Effector memory CD4-positive, alpha-beta T cell (primary cell): ENCODE data around the gene IQCF2.
"Not testable (repeated sequence)": the region's sequence is repeated elsewhere in the genome, so short reads cannot be mapped to it uniquely, and the experiment has no call there.

Experiments
- DNase-seq, 3 donors: peaks; one replicate each; pipeline ENCODE4 v3.0.0-alpha.2; 2020
- H3K27ac ChIP-seq: 2 replicates; pipeline ENCODE4 v1.7.0; 2013; ENCODE audit warnings: mild to moderate bottlenecking, low read length, moderate library complexity; ENCODE audit not compliant: insufficient read depth, poor library complexity, severe bottlenecking
- H3K27me3 ChIP-seq: replicated peaks from 2 replicates; pipeline ENCODE4 v1.7.0; 2013; ENCODE audit warnings: mild to moderate bottlenecking, low read length; ENCODE audit not compliant: insufficient read depth, control insufficient read depth, poor library complexity, severe bottlenecking
- H3K36me3 ChIP-seq: 2 replicates; pipeline ENCODE4 v1.7.0; 2013; ENCODE audit warnings: mild to moderate bottlenecking, low read length, moderate library complexity; ENCODE audit not compliant: control insufficient read depth, insufficient read depth
- H3K4me1 ChIP-seq: 2 replicates; pipeline ENCODE4 v1.7.0; 2013; ENCODE audit warnings: low read length, mild to moderate bottlenecking; ENCODE audit not compliant: control insufficient read depth, insufficient read depth, poor library complexity, severe bottlenecking
- H3K4me3 ChIP-seq: 2 replicates; pipeline ENCODE4 v1.7.0; 2013; ENCODE audit warnings: low read length, low read depth, mild to moderate bottlenecking; ENCODE audit not compliant: insufficient read depth, poor library complexity, severe bottlenecking
- H3K9me3 ChIP-seq: 2 replicates; pipeline ENCODE4 v1.7.0; 2013; ENCODE audit warnings: mild to moderate bottlenecking, low read length, moderate library complexity; ENCODE audit not compliant: control insufficient read depth

Gene IQCF2

DNA sequence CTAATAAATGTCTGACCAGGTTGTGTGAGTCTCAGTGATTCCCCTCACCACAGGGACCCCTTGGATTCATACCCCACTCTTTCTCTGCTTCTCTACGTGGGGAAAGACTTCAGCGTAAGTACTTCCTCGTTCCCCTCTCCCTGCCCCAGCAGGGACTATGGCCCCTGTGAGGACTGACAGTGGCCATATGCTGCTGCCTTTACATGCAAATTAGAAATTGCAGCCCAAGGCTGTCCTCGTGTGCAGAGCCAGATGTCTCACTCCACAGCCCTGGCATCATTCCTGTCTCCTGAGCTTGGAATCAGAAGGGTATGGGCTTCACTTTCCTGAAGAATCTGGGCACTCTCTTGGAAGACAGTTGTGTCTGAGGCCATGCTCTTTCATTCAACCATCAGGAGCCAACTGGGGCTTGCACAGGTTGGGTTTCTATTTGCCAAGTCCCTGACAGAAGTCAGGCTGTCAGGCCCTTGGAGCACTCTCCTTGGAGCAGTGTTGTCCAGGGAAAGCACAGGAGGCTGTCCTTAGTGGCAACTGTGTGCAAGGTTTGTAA lies 30.5 kb upstream of the IQCF2 start:
- no peaks in the 10 kb centered on the region for H3K4me1 ChIP-seq
- no peak for DNase-seq
- H3K4me3 ChIP-seq = no peak overlapping the region
- no peaks in the 10 kb centered on the region for H3K9me3 ChIP-seq
- H3K27ac ChIP-seq = no peak overlapping the region
- H3K27me3 ChIP-seq = no peaks in the 10 kb centered on the region
- no peaks in the 10 kb centered on the region for H3K36me3 ChIP-seq

DNA sequence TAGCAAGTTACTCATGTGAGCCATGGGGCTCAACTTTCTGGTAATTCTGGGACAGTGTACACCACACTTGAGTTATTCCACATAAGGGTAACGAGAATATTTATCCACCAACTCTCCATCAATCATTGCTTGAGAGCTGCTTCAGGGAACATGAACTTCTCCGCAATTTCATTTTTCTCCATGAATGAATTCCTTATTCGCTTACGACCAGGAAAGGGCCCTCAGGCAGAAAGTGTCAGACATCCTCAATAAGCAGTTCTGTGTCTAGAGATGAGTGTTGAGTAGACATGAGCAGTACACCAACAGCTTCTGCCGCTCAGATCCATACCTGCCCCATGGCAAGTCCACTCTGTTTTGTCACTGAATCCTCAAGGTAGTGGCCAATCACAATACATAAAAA lies 24.8 kb upstream of the IQCF2 start:
- DNase-seq = no peak
- Histone ChIP-seq H3K4me1 (no peaks in the 10 kb centered on the region), H3K4me3 (no peak overlapping the region), H3K36me3 (no peaks in the 10 kb centered on the region), H3K27ac (no peak overlapping the region), H3K27me3 (no peaks in the 10 kb centered on the region), H3K9me3 (no peaks in the 10 kb centered on the region)

DNA sequence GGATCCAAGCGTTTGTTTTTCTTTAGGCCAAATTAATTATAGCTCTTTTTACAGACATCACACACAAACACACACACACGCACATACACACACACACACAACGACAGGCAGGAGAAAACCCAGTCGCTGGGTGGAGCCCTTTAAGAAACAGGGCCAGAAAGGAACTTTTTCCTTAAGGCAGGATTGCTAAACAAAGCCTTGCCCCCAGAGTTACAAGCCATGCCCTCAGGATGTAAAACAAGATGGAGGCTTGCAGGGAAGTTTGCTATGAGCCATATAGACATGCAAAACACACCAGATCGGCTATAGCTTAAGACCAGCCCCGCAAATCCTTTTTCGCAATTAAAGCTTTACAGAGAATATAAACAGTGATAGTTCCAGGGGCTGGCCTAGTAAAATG lies 16.3 kb upstream of the IQCF2 start:
- Histone ChIP-seq H3K4me1 (no peaks in the 10 kb centered on the region), H3K9me3 (no peaks in the 10 kb centered on the region), H3K4me3 (no peak overlapping the region), H3K27me3 (peaks cover 5% of the 10 kb centered on the region), H3K27ac (no peak overlapping the region), H3K36me3 (no peaks in the 10 kb centered on the region)
- DNase-seq = no peak

DNA sequence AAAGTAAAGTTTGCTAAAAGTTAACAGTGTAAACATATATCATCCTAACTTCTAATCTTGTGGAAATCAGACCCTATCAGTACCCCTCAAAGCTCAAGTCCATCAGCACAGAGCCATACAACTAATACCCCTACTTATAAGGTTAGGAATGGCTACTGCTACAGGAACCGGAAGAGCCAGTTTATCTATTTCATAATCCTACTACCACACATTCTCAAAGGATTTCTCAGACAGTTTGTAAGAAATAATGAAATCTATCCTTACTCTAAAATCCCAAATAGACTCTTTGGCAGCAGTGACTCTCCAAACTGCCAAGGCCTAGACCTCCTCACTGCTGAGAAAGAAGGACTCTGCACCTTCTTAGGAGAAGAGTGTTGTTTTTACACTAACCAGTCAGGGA lies 6.0 kb upstream of the IQCF2 start:
- H3K9me3 ChIP-seq, H3K27ac ChIP-seq, H3K36me3 ChIP-seq, DNase-seq, H3K4me3 ChIP-seq, H3K4me1 ChIP-seq, H3K27me3 ChIP-seq: not testable (repeated sequence)

DNA sequence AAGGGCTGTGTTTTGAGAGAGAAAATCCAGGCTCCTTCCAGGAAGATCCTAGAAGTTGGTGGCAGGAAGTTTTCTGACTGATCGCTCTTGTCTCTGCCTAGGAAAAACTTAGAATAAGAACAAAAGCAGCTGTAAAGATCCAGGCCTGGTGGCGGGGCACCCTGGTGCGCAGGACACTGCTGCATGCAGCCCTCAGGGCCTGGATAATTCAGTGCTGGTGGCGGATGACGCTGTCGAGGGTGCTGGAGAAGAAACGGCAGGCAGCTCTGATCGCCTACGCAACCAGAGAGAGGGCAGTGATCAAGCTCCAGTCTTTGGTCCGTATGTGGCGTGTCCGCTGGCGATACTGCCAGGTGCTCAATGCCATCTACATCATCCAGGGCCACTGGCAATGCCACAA lies 1.5 kb downstream of the IQCF2 start:
- H3K27me3 ChIP-seq = no peaks in the 10 kb centered on the region
- H3K36me3 ChIP-seq = no peaks in the 10 kb centered on the region
- DNase-seq = no peak
- H3K4me1 ChIP-seq = no peaks in the 10 kb centered on the region
- no peak overlapping the region for H3K4me3 ChIP-seq
- H3K27ac ChIP-seq = no peak overlapping the region
- H3K9me3 ChIP-seq = no peaks in the 10 kb centered on the region

DNA sequence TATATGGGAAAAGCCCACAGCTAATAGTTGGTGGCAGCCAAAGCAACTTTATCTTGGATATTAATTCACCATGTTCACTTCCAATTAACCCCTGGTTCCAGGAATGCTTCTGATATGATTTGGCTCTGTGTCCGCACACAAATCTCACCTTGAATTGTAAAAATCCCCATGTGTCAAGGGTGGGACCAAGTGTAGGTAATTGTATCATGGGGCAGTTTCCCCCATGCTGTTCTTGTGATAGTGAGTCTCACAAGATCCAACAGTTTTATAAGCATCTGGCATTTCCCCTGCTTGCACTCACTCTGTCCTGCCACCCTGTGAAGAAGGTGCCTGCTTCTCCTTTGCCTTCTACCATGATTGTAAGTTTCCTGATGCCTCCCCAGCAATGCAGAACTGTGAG lies 7.5 kb downstream of the IQCF2 start:
- DNase-seq, H3K27ac ChIP-seq, H3K4me3 ChIP-seq, H3K9me3 ChIP-seq, H3K36me3 ChIP-seq, H3K27me3 ChIP-seq, H3K4me1 ChIP-seq: not testable (repeated sequence)

DNA sequence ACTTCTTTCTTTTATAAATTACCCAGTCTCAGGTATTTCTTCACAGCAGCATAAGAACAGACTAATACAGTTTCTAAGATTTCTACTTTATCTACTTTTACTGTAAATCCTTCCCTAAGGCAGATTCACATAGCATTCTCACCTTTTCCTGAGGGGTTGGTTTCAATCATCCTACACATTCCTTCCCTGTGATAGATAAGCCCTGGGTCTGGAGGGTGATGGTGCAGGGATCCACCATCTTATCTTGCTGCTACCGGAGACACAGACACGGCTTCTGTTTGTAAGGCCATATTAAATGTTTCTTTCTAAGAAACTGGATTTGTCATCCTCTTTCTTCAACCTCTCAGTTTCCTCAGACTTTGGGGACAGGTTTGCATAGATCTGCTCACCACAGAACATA lies 7.9 kb downstream of the IQCF2 start:
- no peaks in the 10 kb centered on the region for H3K36me3 ChIP-seq
- H3K27me3 ChIP-seq = no peaks in the 10 kb centered on the region
- no peak for DNase-seq
- H3K27ac ChIP-seq = no peak overlapping the region
- no peaks in the 10 kb centered on the region for H3K4me1 ChIP-seq
- H3K4me3 ChIP-seq = no peak overlapping the region
- H3K9me3 ChIP-seq = no peaks in the 10 kb centered on the region

DNA sequence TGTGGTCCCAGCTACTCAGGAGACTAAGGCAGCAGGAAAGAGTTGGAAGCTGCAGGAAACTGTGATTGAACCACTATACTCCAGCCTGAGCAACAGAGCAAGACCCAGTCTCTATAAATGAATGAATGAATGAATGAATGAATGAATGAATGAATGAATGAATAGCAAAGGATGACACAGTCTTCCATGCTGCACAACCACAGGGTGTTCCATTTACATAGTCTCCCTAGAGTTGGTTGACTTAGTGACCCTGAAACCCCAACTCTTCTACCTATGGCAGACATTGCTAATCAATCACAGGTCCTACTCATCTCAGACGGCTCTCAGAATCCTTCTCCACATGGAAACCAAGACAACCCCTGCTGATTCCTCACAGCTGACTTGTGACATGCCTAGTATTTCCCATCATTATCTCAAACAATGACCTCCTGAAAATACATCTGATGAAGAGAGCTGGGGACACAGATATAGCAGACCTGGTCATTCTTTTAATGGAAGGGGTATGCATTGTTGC lies 11.9 kb downstream of the IQCF2 start:
- no peak overlapping the region for H3K4me3 ChIP-seq
- no peak overlapping the region for H3K27ac ChIP-seq
- DNase-seq = no peak
- H3K9me3 ChIP-seq = no peaks in the 10 kb centered on the region
- no peaks in the 10 kb centered on the region for H3K36me3 ChIP-seq
- H3K27me3 ChIP-seq = no peaks in the 10 kb centered on the region
- H3K4me1 ChIP-seq = no peaks in the 10 kb centered on the region

DNA sequence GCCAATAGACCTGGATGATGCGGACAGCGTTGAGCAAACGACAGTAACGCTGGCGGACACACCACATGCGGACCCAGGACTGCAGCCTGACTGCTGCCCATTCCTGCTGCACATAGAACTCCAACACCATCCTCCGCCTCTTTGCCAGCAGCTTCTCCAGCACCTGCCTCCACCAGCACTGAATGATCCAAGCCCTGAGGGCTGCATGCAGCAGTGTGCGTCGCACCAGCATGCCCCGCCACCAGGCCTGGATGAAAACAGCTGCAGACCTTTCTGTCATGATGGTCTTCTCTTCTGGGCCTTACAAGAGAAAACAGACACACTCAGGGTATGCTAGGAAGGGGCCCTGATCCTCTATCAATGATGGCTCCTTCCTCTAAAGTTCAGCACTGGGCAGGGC lies 12.5 kb downstream of the IQCF2 start:
- Histone ChIP-seq H3K4me1 (no peaks in the 10 kb centered on the region), H3K36me3 (no peaks in the 10 kb centered on the region), H3K4me3 (no peak overlapping the region), H3K27me3 (no peaks in the 10 kb centered on the region), H3K9me3 (no peaks in the 10 kb centered on the region), H3K27ac (no peak overlapping the region)
- no peak for DNase-seq

DNA sequence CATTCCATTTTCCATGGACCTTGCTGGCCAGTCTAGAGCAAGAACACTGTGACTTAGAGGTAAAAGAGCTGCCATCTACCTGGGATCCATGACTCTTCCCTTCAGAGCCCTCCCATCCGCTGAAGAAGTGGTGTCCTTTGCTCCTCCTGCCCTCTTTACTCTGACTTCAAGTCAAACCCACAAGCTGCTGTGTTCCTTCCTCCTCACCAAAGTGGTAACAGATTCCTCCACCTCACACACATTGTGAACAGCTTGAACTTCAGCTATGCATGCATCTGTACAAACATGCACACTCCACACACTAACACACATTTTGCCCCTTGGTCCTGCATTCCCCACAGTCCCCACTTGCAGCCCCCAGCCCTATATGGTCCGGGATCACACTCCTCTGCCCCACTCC lies 13.0 kb downstream of the IQCF2 start:
- DNase-seq = no peak
- no peaks in the 10 kb centered on the region for H3K36me3 ChIP-seq
- H3K27ac ChIP-seq = no peak overlapping the region
- no peaks in the 10 kb centered on the region for H3K27me3 ChIP-seq
- H3K9me3 ChIP-seq = no peaks in the 10 kb centered on the region
- no peaks in the 10 kb centered on the region for H3K4me1 ChIP-seq
- no peak overlapping the region for H3K4me3 ChIP-seq

DNA sequence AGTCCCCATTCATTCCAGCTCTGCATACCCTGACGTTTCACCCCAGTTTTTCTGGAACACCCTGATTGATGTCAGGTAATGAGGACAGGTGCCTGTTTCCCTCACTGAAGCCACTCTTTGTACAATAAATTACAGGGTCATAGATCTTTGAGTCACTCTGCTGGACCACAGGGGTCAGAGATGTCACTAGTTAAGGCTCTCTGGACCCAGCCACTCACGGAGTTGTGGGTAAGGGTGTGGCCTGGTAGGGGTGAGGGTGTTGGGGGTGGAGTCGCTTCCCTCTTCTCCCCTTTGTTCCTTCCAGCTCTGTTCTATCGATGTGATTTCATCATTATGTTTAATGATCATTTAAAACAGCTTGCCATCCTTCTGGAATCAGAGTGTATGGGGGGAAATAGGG lies 13.5 kb downstream of the IQCF2 start:
- H3K4me3 ChIP-seq = no peak overlapping the region
- no peaks in the 10 kb centered on the region for H3K9me3 ChIP-seq
- H3K27ac ChIP-seq = no peak overlapping the region
- no peaks in the 10 kb centered on the region for H3K27me3 ChIP-seq
- no peaks in the 10 kb centered on the region for H3K36me3 ChIP-seq
- H3K4me1 ChIP-seq = no peaks in the 10 kb centered on the region
- no peak for DNase-seq
